Type B pancreatic cell (in vitro differentiated cells): ENCODE results near the gene DPP10. TPM values are rescaled to one million over a fixed set of nuclear protein-coding genes. Genes with fewer than 3 reads are reported as not detected.

ENCODE experiments used
- DNase-seq: peaks from one replicate; pipeline ENCODE4 v3.0.0; 2021; ENCODE audit warnings: mixed read lengths; ENCODE audit not compliant: unreplicated experiment; ENCODE audit errors: extremely low spot score
- H3K27ac Mint-ChIP-seq: 2 replicates; pipeline ENCODE4 v1.8.0; 2021; ENCODE audit warnings: mild to moderate bottlenecking, mixed read lengths
- H3K27me3 Mint-ChIP-seq: 2 replicates; pipeline ENCODE4 v1.8.0; 2021; ENCODE audit warnings: mixed read lengths
- H3K36me3 Mint-ChIP-seq: 2 replicates; pipeline ENCODE4 v1.8.0; 2021; ENCODE audit warnings: mixed read lengths
- H3K4me1 Mint-ChIP-seq: one replicate; pipeline ENCODE4 v1.8.0; 2021; ENCODE audit warnings: mixed read lengths; ENCODE audit not compliant: unreplicated experiment
- H3K4me3 Mint-ChIP-seq: 2 replicates; pipeline ENCODE4 v1.8.0; 2021; ENCODE audit warnings: mild to moderate bottlenecking, mixed read lengths
- H3K9me3 Mint-ChIP-seq: 2 replicates; pipeline ENCODE4 v1.8.0; 2021; ENCODE audit warnings: mixed read lengths
- total RNA-seq: library from RNA; stranded (reverse); gene quantifications from 2 replicates; pipeline ENCODE4 v1.2.1, GENCODE V29; 2021; ENCODE audit warnings: low replicate concordance
- TF ChIP-seq, protein P1 (sequence below): fragments of 200-600 bp; sonication (generic); conservative IDR thresholded peaks from 2 replicates; pipeline ENCODE4 v1.5.0; 2021; ENCODE audit warnings: antibody characterized with exemption, mild to moderate bottlenecking

Gene DPP10
- total RNA-seq, 1 donor from 2014 or later = 8.8 TPM

GRCh38 chr2:115746151-115746550 lies 1303.7 kb downstream of the DPP10 start:
- Mint-ChIP-seq H3K36me3 (no peaks in the 10 kb centered on the region), H3K27ac (no peak overlapping the region), H3K4me1 (no peaks in the 10 kb centered on the region), H3K27me3 (no peaks in the 10 kb centered on the region), H3K4me3 (no peak overlapping the region), H3K9me3 (no peaks in the 10 kb centered on the region)
- DNase-seq = no peak
- TF ChIP-seq, protein P1, sequence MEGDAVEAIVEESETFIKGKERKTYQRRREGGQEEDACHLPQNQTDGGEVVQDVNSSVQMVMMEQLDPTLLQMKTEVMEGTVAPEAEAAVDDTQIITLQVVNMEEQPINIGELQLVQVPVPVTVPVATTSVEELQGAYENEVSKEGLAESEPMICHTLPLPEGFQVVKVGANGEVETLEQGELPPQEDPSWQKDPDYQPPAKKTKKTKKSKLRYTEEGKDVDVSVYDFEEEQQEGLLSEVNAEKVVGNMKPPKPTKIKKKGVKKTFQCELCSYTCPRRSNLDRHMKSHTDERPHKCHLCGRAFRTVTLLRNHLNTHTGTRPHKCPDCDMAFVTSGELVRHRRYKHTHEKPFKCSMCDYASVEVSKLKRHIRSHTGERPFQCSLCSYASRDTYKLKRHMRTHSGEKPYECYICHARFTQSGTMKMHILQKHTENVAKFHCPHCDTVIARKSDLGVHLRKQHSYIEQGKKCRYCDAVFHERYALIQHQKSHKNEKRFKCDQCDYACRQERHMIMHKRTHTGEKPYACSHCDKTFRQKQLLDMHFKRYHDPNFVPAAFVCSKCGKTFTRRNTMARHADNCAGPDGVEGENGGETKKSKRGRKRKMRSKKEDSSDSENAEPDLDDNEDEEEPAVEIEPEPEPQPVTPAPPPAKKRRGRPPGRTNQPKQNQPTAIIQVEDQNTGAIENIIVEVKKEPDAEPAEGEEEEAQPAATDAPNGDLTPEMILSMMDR = no peak

- Mint-ChIP-seq H3K4me3 (no peak overlapping the region), H3K9me3 (no peaks in the 10 kb centered on the region), H3K4me1 (no peaks in the 10 kb centered on the region), H3K27ac (no peak overlapping the region), H3K36me3 (no peaks in the 10 kb centered on the region), H3K27me3 (no peaks in the 10 kb centered on the region)
- no peak for DNase-seq
- TF ChIP-seq, protein P1 = no peak
These were observed 1314.8 kb downstream of the DPP10 start for GRCh38 chr2:115757286-115757685.

GRCh38 chr2:115763601-115764000 lies 1321.2 kb downstream of the DPP10 start:
- TF ChIP-seq, protein P1 = no peak
- no peak for DNase-seq
- H3K4me3 Mint-ChIP-seq = no peak overlapping the region
- no peaks in the 10 kb centered on the region for H3K4me1 Mint-ChIP-seq
- no peak overlapping the region for H3K27ac Mint-ChIP-seq
- H3K36me3 Mint-ChIP-seq = no peaks in the 10 kb centered on the region
- H3K27me3 Mint-ChIP-seq = no peaks in the 10 kb centered on the region
- no peaks in the 10 kb centered on the region for H3K9me3 Mint-ChIP-seq

- no peak overlapping the region for H3K27ac Mint-ChIP-seq
- no peaks in the 10 kb centered on the region for H3K36me3 Mint-ChIP-seq
- H3K9me3 Mint-ChIP-seq = no peaks in the 10 kb centered on the region
- H3K4me1 Mint-ChIP-seq = no peaks in the 10 kb centered on the region
- TF ChIP-seq, protein P1 = no peak
- H3K4me3 Mint-ChIP-seq = no peak overlapping the region
- no peak for DNase-seq
- H3K27me3 Mint-ChIP-seq = no peaks in the 10 kb centered on the region
These were observed 1329.1 kb downstream of the DPP10 start for GRCh38 chr2:115771516-115771915.

DNA sequence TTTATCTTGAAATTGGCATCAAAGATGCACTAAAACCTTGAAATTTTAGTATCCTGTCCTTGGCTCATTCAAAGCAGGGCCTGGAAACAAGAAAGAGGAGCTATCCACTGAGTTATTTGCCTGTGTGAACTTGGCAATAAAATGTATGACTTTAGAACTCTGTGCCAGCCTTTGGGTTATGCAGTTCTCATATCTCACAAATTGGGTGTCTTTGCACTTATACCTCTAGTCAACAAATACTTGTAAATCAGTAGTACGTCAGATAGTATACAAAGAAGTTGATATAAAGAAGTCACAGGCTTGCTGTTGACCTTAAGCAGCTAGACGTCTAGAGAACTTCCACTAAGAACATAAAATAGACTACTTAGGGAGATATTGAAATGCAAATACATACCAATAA lies 1331.9 kb downstream of the DPP10 start:
- H3K27ac Mint-ChIP-seq = no peak overlapping the region
- H3K4me1 Mint-ChIP-seq = no peaks in the 10 kb centered on the region
- H3K4me3 Mint-ChIP-seq = no peak overlapping the region
- DNase-seq = no peak
- no peaks in the 10 kb centered on the region for H3K9me3 Mint-ChIP-seq
- H3K27me3 Mint-ChIP-seq = no peaks in the 10 kb centered on the region
- TF ChIP-seq, protein P1 = no peak
- H3K36me3 Mint-ChIP-seq = no peaks in the 10 kb centered on the region

GRCh38 chr2:115779085-115779632 lies 1336.7 kb downstream of the DPP10 start:
- Mint-ChIP-seq H3K9me3 (no peaks in the 10 kb centered on the region), H3K4me3 (no peak overlapping the region), H3K4me1 (no peaks in the 10 kb centered on the region), H3K36me3 (no peaks in the 10 kb centered on the region), H3K27ac (no peak overlapping the region), H3K27me3 (no peaks in the 10 kb centered on the region)
- TF ChIP-seq, protein P1 = no peak
- DNase-seq = no peak
